Measurements from ENCODE around the gene HSD17B12. TPM values are rescaled to one million over a fixed set of nuclear protein-coding genes. Genes with fewer than 3 reads are reported as not detected.
A peak's percentile ranks its signal among the peaks of the same experiment; 100 is the strongest.

The HSD17B12 gene
- total and polyA plus RNA-seq, 9 donors: 27.2 to 46.7 (median 31.6) TPM

DNA sequence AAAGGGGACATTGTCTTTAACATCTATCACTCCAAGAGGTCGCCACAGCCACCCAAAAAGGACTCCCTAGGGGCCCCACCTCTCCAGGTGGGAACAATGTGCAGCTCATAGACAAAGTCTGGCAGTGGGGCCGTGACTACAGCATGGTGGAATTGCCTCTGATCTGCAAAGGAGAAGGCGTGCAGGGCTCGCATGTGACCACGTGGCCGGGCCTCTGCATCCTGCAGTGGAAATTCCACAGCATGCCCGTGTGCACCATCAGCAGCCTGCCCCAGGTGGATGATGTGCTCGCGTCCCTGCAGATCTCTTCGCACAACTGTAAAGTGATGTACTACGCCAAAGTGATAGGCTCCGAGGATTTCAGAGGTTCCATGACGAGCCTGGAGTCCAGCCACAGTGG is 218.6 kb downstream of the HSD17B12 start:
- 91% methylated on average over 13 of the region's 13 CpGs for WGBS (ENCODE audit: insufficient coverage)

GRCh38 chr11:43901551-43901950 is 221.0 kb downstream of the HSD17B12 start:
- 100% methylated on average over 1 of the region's 4 CpGs for WGBS (ENCODE audit: insufficient coverage)
- Histone ChIP-seq H3K4me3 (ENCODE audit: low read length) (no peak overlapping the region), H3K27me3 (ENCODE audit: control insufficient read depth, insufficient read depth, low read length) (no peaks in the 10 kb centered on the region), H3K27ac (ENCODE audit: low read length) (no peak overlapping the region), H3K36me3 (ENCODE audit: control insufficient read depth, insufficient read depth, low read length) (peaks cover 49% of the 10 kb centered on the region), H3K9me3 (replicated peaks; ENCODE audit: control insufficient read depth, low read depth, low read length) (no peaks in the 10 kb centered on the region), H3K4me1 (ENCODE audit: control insufficient read depth, insufficient read depth, low read length) (peaks cover 9% of the 10 kb centered on the region)
- DNase-seq: no peak

More for the DNA sequence above, 218.6 kb downstream of the HSD17B12 start:
- no peak for DNase-seq
- Histone ChIP-seq H3K27ac (ENCODE audit: low read length) (no peak overlapping the region), H3K4me1 (ENCODE audit: control insufficient read depth, insufficient read depth, low read length) (no peaks in the 10 kb centered on the region), H3K4me3 (ENCODE audit: low read length) (no peak overlapping the region), H3K27me3 (ENCODE audit: control insufficient read depth, insufficient read depth, low read length) (no peaks in the 10 kb centered on the region), H3K9me3 (replicated peaks; ENCODE audit: control insufficient read depth, low read depth, low read length) (no peaks in the 10 kb centered on the region), H3K36me3 (ENCODE audit: control insufficient read depth, insufficient read depth, low read length) (peaks cover 48% of the 10 kb centered on the region)

DNA sequence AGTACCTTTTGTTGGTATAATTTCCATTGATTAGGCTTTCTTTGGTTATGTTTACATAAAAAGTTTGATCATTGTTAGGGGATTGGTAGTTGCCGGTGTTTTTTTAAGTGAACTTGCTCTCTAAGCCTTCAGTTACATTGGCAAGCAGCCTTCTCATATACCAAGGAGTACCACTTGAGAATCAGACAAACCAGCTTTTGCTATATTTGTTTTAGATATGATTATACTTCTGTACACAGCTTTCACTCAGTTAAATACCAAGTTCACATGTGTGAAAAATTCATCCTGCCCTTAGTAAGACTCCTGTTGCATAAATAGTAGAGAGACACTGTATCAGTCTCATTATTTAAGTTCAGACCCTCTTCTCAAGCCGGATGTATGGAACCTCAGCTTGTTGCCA is 222.5 kb downstream of the HSD17B12 start:
- Histone ChIP-seq H3K36me3 (ENCODE audit: control insufficient read depth, insufficient read depth, low read length) (peaks cover 36% of the 10 kb centered on the region), H3K27me3 (ENCODE audit: control insufficient read depth, insufficient read depth, low read length) (no peaks in the 10 kb centered on the region), H3K9me3 (replicated peaks; ENCODE audit: control insufficient read depth, low read depth, low read length) (no peaks in the 10 kb centered on the region), H3K4me3 (ENCODE audit: low read length) (no peak overlapping the region), H3K27ac (ENCODE audit: low read length) (no peak overlapping the region), H3K4me1 (ENCODE audit: control insufficient read depth, insufficient read depth, low read length) (peaks cover 9% of the 10 kb centered on the region)
- WGBS (ENCODE audit: insufficient coverage): no CpG with 5 or more reads among the region's 2 CpGs
- no peak for DNase-seq

GRCh38 chr11:43903969-43904368 is 223.4 kb downstream of the HSD17B12 start:
- peaks cover 9% of the 10 kb centered on the region for H3K4me1 ChIP-seq (ENCODE audit: control insufficient read depth, insufficient read depth, low read length)
- WGBS (ENCODE audit: insufficient coverage): 100% methylated on average over 2 of the region's 4 CpGs
- DNase-seq: no peak
- no peaks in the 10 kb centered on the region for H3K27me3 ChIP-seq (ENCODE audit: control insufficient read depth, insufficient read depth, low read length)
- H3K4me3 ChIP-seq (ENCODE audit: low read length): no peak overlapping the region
- peaks cover 31% of the 10 kb centered on the region for H3K36me3 ChIP-seq (ENCODE audit: control insufficient read depth, insufficient read depth, low read length)
- no peaks in the 10 kb centered on the region for H3K9me3 ChIP-seq (replicated peaks; ENCODE audit: control insufficient read depth, low read depth, low read length)
- H3K27ac ChIP-seq (ENCODE audit: low read length): no peak overlapping the region

GRCh38 chr11:43904742-43905535 is 224.4 kb downstream of the HSD17B12 start:
- peaks cover 29% of the 10 kb centered on the region for H3K36me3 ChIP-seq (ENCODE audit: control insufficient read depth, insufficient read depth, low read length)
- DNase-seq: peak; percentile 22

DNA sequence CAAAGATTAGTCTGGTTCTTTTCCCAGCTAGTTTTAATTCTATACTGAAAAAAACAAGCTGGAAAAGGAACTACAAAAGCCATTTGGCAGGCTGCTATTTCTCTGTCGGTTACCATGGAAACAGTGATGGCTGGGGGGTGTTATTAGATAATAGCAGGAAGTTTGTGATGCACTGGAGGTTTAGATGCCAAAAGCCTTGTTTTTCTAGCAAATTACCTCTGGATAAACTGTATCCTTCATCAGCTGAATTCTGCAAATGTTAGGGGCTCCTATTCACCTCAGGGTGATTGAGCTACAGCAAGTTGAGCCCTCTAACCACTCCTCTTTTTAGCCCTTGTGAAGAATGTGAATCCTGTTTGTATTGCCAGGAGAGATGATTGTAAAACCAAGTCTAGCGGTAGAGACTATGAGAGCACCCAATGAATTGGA is 225.3 kb downstream of the HSD17B12 start:
- no peak overlapping the region for H3K4me3 ChIP-seq (ENCODE audit: low read length)
- H3K4me1 ChIP-seq (ENCODE audit: control insufficient read depth, insufficient read depth, low read length): peaks cover 9% of the 10 kb centered on the region
- H3K36me3 ChIP-seq (ENCODE audit: control insufficient read depth, insufficient read depth, low read length): peaks cover 30% of the 10 kb centered on the region
- peak; percentile 95 for DNase-seq
- WGBS (ENCODE audit: insufficient coverage): 40% methylated on average over 1 of the region's 2 CpGs
- peak overlapping the region; percentile 77 for H3K27ac ChIP-seq (ENCODE audit: low read length)
- H3K27me3 ChIP-seq (ENCODE audit: control insufficient read depth, insufficient read depth, low read length): no peaks in the 10 kb centered on the region
- no peaks in the 10 kb centered on the region for H3K9me3 ChIP-seq (replicated peaks; ENCODE audit: control insufficient read depth, low read depth, low read length)

More at GRCh38 chr11:43904742-43905535, 224.4 kb downstream of the HSD17B12 start:
- Histone ChIP-seq H3K27me3 (ENCODE audit: control insufficient read depth, insufficient read depth, low read length) (no peaks in the 10 kb centered on the region), H3K4me3 (ENCODE audit: low read length) (no peak overlapping the region), H3K4me1 (ENCODE audit: control insufficient read depth, insufficient read depth, low read length) (peaks cover 9% of the 10 kb centered on the region), H3K27ac (ENCODE audit: low read length) (peak overlapping the region; percentile 77), H3K9me3 (replicated peaks; ENCODE audit: control insufficient read depth, low read depth, low read length) (no peaks in the 10 kb centered on the region)
- WGBS (ENCODE audit: insufficient coverage): 63% methylated on average over 5 of the region's 10 CpGs

Other genes starting within 250 kb of the HSD17B12 start
- gene ALKBH3, start 200.1 kb downstream of the HSD17B12 start, total RNA-seq: 31.5 TPM
- gene ALKBH3, start 200.1 kb downstream of the HSD17B12 start, polyA plus RNA-seq (ENCODE audit: insufficient read depth in 1 of 8, insufficient read length in 8 of 8, low replicate concordance in 1 of 8): 10 to 100 TPM; 18.1 to 26.4 (median 22.1) TPM